ENCODE results near the gene C17orf67.

DNA sequence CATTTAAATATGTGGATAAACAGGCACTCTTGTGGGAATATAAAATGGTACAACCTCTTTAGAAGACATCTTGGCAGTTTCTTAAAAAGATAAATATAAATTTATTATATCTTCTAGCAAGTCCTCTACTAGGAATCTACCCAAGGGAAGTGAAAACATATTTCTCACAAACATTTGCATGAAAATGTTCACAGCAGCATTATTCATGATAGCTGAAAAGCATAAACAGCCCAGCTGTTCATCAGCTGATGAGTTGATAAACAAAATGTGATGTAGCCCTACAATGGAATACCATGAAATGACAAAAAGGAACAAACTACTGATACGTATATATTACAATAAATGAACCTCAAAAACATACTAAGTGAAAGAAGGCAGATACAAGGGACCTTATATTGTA lies 12.2 kb upstream of the C17orf67 start:
- no peak for TF ChIP-seq ZNF565 (CRISPR knock-in tag; conservative IDR thresholded peaks at IDR 0.05; ENCODE audit: low read depth)
- TF ChIP-seq, protein P1, sequence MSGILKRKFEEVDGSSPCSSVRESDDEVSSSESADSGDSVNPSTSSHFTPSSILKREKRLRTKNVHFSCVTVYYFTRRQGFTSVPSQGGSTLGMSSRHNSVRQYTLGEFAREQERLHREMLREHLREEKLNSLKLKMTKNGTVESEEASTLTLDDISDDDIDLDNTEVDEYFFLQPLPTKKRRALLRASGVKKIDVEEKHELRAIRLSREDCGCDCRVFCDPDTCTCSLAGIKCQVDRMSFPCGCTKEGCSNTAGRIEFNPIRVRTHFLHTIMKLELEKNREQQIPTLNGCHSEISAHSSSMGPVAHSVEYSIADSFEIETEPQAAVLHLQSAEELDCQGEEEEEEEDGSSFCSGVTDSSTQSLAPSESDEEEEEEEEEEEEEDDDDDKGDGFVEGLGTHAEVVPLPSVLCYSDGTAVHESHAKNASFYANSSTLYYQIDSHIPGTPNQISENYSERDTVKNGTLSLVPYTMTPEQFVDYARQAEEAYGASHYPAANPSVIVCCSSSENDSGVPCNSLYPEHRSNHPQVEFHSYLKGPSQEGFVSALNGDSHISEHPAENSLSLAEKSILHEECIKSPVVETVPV (CRISPR knock-in tag; IDR thresholded peaks at IDR 0.05): no peak
- no peak for TF ChIP-seq PPARA (CRISPR knock-in tag; IDR thresholded peaks at IDR 0.05; ENCODE audit: borderline replicate concordance)
- no peak for TF ChIP-seq ZNF8 (CRISPR knock-in tag; IDR thresholded peaks at IDR 0.05)
- no peak for TF ChIP-seq OSR1 (CRISPR knock-in tag; IDR thresholded peaks at IDR 0.05)
- TF ChIP-seq, protein P2, sequence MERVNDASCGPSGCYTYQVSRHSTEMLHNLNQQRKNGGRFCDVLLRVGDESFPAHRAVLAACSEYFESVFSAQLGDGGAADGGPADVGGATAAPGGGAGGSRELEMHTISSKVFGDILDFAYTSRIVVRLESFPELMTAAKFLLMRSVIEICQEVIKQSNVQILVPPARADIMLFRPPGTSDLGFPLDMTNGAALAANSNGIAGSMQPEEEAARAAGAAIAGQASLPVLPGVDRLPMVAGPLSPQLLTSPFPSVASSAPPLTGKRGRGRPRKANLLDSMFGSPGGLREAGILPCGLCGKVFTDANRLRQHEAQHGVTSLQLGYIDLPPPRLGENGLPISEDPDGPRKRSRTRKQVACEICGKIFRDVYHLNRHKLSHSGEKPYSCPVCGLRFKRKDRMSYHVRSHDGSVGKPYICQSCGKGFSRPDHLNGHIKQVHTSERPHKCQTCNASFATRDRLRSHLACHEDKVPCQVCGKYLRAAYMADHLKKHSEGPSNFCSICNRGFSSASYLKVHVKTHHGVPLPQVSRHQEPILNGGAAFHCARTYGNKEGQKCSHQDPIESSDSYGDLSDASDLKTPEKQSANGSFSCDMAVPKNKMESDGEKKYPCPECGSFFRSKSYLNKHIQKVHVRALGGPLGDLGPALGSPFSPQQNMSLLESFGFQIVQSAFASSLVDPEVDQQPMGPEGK (CRISPR knock-in tag; IDR thresholded peaks at IDR 0.05; ENCODE audit: borderline replicate concordance): no peak

Data from SK-N-SH treated with all-trans-retinoic acid at 6 μM for 48 hours (cell line).